HEK293 (cell line): ENCODE measurements around the gene ABCE1.

Source experiments
- CTCF ChIP-seq: fragments of 450-650 bp; formaldehyde crosslinking; IDR thresholded peaks from 2 replicates; pipeline ENCODE4 v1.5.1; 2016; ENCODE audit warnings: missing biosample characterization, missing genetic modification characterization
- KLF1 ChIP-seq: fragments of 450-650 bp; formaldehyde crosslinking; IDR thresholded peaks from 2 replicates; pipeline ENCODE4 v1.5.1; 2016; ENCODE audit warnings: missing biosample characterization, missing genetic modification characterization
- MEIS1 ChIP-seq: sonication (generic); formaldehyde crosslinking; IDR thresholded peaks from 2 replicates; pipeline ENCODE4 v1.8.1; 2022; ENCODE audit warnings: missing genetic modification reagents, mild to moderate bottlenecking, borderline replicate concordance
- RBAK ChIP-seq: fragments of 450-650 bp; formaldehyde crosslinking; IDR thresholded peaks from 2 replicates; pipeline ENCODE4 v1.5.1; 2016; ENCODE audit warnings: missing biosample characterization, missing genetic modification characterization
- TCF7L2 ChIP-seq: IDR thresholded peaks from 2 replicates; pipeline ENCODE4 v1.6.1; 2011; ENCODE audit warnings: low read depth, mild to moderate bottlenecking, inconsistent platforms, low read length, moderate library complexity, borderline replicate concordance
- TRIM28 ChIP-seq: IDR thresholded peaks from 2 replicates; pipeline ENCODE4 v1.6.1; 2011; ENCODE audit warnings: low read length, control low read depth, borderline replicate concordance
- YY1 ChIP-seq: fragments of 450-650 bp; formaldehyde crosslinking; IDR thresholded peaks from 2 replicates; pipeline ENCODE4 v1.5.1; 2018; ENCODE audit warnings: missing biosample characterization, missing genetic modification characterization
- ZBTB10 ChIP-seq: fragments of 450-650 bp; formaldehyde crosslinking; IDR thresholded peaks from 2 replicates; pipeline ENCODE4 v1.5.1; 2016; ENCODE audit warnings: missing biosample characterization, missing genetic modification characterization
- ZBTB26 ChIP-seq: fragments of 450-650 bp; formaldehyde crosslinking; optimal IDR thresholded peaks from 2 replicates; pipeline ENCODE3; 2016; ENCODE audit warnings: missing biosample characterization, mild to moderate bottlenecking, missing genetic modification characterization
- ZNF24 ChIP-seq: fragments of 450-650 bp; formaldehyde crosslinking; IDR thresholded peaks from 2 replicates; pipeline ENCODE4 v1.5.1; 2016; ENCODE audit warnings: missing biosample characterization, missing genetic modification characterization
- ZNF274 ChIP-seq, 2 experiments: fragments of 200-500 bp in 1 of 2; fragments of 450-650 bp in 1 of 2; sonication (Bioruptor generic) in 1 of 2; formaldehyde crosslinking in 1 of 2; IDR thresholded peaks; 2 replicates each; pipeline versions ENCODE4 v1.5.1 to v1.6.1; 2014 to 2016; ENCODE audit warnings: borderline replicate concordance in 1 of 2, inconsistent platforms in 1 of 2, low read length in 1 of 2, missing biosample characterization in 1 of 2, missing genetic modification characterization in 1 of 2
- ZNF416 ChIP-seq: fragments of 450-650 bp; formaldehyde crosslinking; IDR thresholded peaks from 2 replicates; pipeline ENCODE4 v1.5.1; 2016; ENCODE audit warnings: missing biosample characterization, missing genetic modification characterization
- ZNF513 ChIP-seq: fragments of 450-650 bp; IDR thresholded peaks from 2 replicates; pipeline ENCODE4 v1.5.1; 2018; ENCODE audit warnings: missing biosample characterization, missing genetic modification characterization
- ZNF514 ChIP-seq: fragments of 450-650 bp; formaldehyde crosslinking; IDR thresholded peaks from 2 replicates; pipeline ENCODE4 v1.5.1; 2016; ENCODE audit warnings: missing biosample characterization, missing genetic modification characterization

- no peak for TF ChIP-seq CTCF (tag by site-specific recombination)
- TF ChIP-seq TRIM28: no peak
- no peak for TF ChIP-seq ZBTB10 (tag by site-specific recombination)
- TF ChIP-seq ZNF514 (tag by site-specific recombination): no peak
- TF ChIP-seq ZNF274 (IDR thresholded peaks at IDR 0.05; ENCODE audit: low read length): no peak
- no peak for TF ChIP-seq ZNF274 (tag by site-specific recombination; IDR thresholded peaks at IDR 0.05; ENCODE audit: borderline replicate concordance)
- no peak for TF ChIP-seq YY1 (tag by site-specific recombination)
- TF ChIP-seq ZNF416: no peak
- no peak for TF ChIP-seq ZNF24 (tag by site-specific recombination)
- no peak for TF ChIP-seq TCF7L2
- no peak for TF ChIP-seq RBAK (tag by site-specific recombination)
- no peak for TF ChIP-seq MEIS1
- no peak for TF ChIP-seq ZNF513
- TF ChIP-seq ZBTB26 (tag by site-specific recombination): no peak
- TF ChIP-seq KLF1: no peak
These were observed 79.9 kb downstream of the ABCE1 start for GRCh38 chr4:145177906-145178538.
